ENCODE measurements around the gene RHOJ. TPM values are rescaled to one million over a fixed set of nuclear protein-coding genes. Genes with fewer than 3 reads are reported as not detected.

RHOJ gene
- total RNA-seq, 2 experiments from 2014 or later, result not detected

DNA sequence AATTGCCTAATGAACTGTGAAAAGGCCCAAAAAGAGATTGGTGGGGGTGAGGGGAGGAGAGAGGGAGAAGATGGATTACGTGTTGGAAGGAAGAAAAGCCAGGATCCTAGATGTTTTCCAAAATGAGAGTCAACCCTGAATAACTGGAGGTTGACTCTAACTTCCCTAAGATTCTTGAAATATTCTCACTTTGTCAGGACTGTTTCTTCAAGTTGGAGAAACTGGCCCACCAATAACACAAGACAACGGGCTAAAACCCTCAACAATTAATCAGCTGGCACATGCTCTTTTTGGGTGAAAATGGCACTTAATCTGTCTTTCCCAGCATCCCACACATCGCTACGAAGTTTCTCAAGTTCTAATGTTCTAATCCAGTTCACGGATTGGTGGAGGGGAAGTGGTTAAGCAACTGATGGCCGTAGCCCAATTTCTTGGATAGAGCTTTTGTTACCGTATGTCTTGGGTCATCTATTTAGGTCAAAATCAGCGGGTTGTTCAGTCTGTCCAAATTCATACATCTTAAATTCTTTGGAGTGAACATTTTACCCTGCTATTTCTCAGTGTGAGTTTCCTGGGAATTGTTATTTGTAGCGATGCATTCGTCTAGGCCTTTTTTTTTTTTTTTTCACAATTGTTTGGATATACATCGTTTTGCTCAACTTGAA lies 65.5 kb downstream of the RHOJ start:
- intact Hi-C loops (cut with micrococcal nuclease), result loop anchor here (10.0 kb wide), 2 partner anchors 95 to 1105 kb away; no protein-coding TSS in a partner anchor
- TF ChIP-seq, protein P1, sequence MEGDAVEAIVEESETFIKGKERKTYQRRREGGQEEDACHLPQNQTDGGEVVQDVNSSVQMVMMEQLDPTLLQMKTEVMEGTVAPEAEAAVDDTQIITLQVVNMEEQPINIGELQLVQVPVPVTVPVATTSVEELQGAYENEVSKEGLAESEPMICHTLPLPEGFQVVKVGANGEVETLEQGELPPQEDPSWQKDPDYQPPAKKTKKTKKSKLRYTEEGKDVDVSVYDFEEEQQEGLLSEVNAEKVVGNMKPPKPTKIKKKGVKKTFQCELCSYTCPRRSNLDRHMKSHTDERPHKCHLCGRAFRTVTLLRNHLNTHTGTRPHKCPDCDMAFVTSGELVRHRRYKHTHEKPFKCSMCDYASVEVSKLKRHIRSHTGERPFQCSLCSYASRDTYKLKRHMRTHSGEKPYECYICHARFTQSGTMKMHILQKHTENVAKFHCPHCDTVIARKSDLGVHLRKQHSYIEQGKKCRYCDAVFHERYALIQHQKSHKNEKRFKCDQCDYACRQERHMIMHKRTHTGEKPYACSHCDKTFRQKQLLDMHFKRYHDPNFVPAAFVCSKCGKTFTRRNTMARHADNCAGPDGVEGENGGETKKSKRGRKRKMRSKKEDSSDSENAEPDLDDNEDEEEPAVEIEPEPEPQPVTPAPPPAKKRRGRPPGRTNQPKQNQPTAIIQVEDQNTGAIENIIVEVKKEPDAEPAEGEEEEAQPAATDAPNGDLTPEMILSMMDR (IDR thresholded peaks at IDR 0.05), result no peak

DNA sequence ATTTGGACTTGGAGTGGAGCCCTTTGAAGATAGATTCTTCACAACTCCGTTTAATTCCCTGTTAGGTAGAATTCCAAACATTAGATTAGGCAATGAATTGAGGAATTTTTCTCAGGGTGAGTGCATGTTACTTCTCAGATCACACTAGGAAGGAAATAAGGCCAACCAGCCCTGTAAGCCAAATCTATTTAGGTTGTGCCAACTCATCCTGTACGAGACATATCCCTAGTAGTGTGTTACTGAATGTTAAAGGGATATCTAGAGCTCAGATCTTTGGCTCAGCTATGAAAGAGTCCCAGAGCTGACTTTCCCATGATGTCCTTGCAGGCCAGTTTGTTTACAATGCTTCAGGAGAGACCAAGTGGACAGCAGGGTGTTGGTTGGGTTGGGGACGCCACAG lies 68.9 kb downstream of the RHOJ start:
- Mint-ChIP-seq H3K27ac (no peak overlapping the region), H3K9me3 (no peaks in the 10 kb centered on the region), H3K4me1 (ENCODE audit: low read depth) (no peaks in the 10 kb centered on the region), H3K27me3 (peaks cover 2% of the 10 kb centered on the region), H3K36me3 (ENCODE audit: low read depth) (no peaks in the 10 kb centered on the region), H3K4me3 (no peak overlapping the region)
- ChIA-PET CTCF (no interaction called here), POLR2A (no interaction called here)
- ATAC-seq (no peak), DNase-seq (no peak)
- intact Hi-C loops (cut with micrococcal nuclease), result loop anchor here (10.0 kb wide), 2 partner anchors 98 to 1108 kb away; no protein-coding TSS in a partner anchor
- TF ChIP-seq, protein P1 (IDR thresholded peaks at IDR 0.05), result no peak

More for the DNA sequence above, 65.5 kb downstream of the RHOJ start:
- ChIA-PET CTCF (no interaction called here), POLR2A (no interaction called here)
- peaks cover 6% of the 10 kb centered on the region for H3K27me3 Mint-ChIP-seq
- no peaks in the 10 kb centered on the region for H3K4me1 Mint-ChIP-seq (ENCODE audit: low read depth)
- ATAC-seq, result no peak
- no peaks in the 10 kb centered on the region for H3K36me3 Mint-ChIP-seq (ENCODE audit: low read depth)
- H3K27ac Mint-ChIP-seq, result no peak overlapping the region
- DNase-seq, result no peak
- H3K9me3 Mint-ChIP-seq, result no peaks in the 10 kb centered on the region
- H3K4me3 Mint-ChIP-seq, result no peak overlapping the region

DNA sequence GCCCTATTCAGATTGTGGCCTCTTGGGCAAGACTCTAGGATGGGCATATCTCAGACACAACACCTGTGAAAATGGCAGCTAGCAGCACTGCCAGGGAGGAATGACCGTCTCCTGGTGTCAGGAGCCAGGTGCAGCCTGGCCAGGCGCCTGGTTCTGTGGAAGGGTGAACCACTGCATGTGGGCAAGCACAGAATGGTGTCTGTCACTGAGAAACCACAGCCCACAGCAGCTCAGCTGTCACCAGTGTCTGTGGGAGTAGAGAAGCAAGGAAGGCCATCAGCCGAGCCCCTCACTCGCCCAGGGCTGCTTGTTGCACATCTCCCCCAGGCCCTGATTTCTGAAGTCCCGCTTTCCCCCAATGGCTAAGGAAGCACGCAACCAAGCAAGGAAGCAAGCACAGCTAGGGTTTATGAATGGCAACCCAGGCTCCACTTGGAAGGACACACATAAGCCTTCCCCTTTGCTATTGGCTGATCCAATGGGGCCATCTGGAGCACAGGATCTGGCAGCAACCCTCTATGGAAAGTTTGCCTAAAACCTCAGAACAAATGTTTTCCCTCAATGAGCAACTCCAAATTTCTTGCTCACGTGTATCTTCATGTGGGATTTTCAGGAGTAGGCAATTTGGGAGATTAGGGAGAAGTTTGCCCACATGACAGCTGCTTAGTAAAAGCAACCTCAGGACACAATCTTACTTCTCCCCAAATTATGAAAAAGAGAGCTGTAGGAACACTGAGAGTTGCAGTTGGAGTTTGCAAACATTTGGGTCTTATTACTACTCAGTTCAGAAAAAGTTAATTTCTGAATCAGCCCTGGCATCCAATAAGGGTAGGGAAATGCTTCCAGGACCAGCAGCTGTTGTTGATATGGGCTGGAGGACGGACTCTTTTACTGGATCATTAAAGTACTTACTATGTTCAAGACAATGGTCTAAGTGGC lies 69.7 kb downstream of the RHOJ start:
- intact Hi-C loops (cut with micrococcal nuclease), result loop anchor here (10.0 kb wide), 2 partner anchors 99 to 1109 kb away; no protein-coding TSS in a partner anchor
- ChIA-PET CTCF (no interaction called here), POLR2A (no interaction called here)
- TF ChIP-seq, protein P1 (IDR thresholded peaks at IDR 0.05), result no peak
- no peaks in the 10 kb centered on the region for H3K9me3 Mint-ChIP-seq
- DNase-seq (no peak), ATAC-seq (no peak)
- H3K4me3 Mint-ChIP-seq, result no peak overlapping the region
- H3K4me1 Mint-ChIP-seq (ENCODE audit: low read depth), result no peaks in the 10 kb centered on the region
- H3K36me3 Mint-ChIP-seq (ENCODE audit: low read depth), result no peaks in the 10 kb centered on the region
- H3K27me3 Mint-ChIP-seq, result peaks cover under 1% of the 10 kb centered on the region
- H3K27ac Mint-ChIP-seq, result no peak overlapping the region

DNA sequence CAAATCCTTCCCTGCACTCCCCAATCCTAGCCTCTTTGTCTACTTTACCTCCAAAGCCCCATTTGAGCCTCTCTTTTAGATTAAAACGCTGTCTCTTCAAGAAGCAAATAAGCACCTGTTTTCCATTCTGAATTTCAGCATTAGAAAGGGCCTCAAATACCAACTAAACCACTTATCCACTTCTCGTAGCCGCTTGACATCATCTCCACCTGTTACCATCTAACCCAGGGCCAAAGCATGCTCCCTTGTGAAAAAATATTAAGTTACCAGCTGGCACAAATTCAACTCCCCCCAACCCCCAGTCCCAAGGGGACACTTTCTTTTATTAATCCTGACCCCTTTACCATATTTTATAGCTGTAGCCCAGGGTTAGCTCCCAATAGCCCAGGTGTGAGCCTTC lies 71.4 kb downstream of the RHOJ start:
- ATAC-seq, result no peak
- no peaks in the 10 kb centered on the region for H3K27me3 Mint-ChIP-seq

More for the DNA sequence above, 71.4 kb downstream of the RHOJ start:
- Mint-ChIP-seq H3K4me3 (no peak overlapping the region), H3K9me3 (no peaks in the 10 kb centered on the region), H3K36me3 (ENCODE audit: low read depth) (no peaks in the 10 kb centered on the region), H3K27ac (no peak overlapping the region), H3K4me1 (ENCODE audit: low read depth) (no peaks in the 10 kb centered on the region)
- intact Hi-C loops (cut with micrococcal nuclease), result loop anchor here (10.0 kb wide), 2 partner anchors 101 to 1111 kb away; no protein-coding TSS in a partner anchor
- ChIA-PET CTCF (interaction anchor here (1.3 kb wide), 1 partner anchor 1096 kb away, joined by 11 read pairs; no protein-coding TSS in a partner anchor), POLR2A (no interaction called here)
- no peak for DNase-seq
- TF ChIP-seq, protein P1 (IDR thresholded peaks at IDR 0.05), result no peak

All from activated CD8-positive, alpha-beta T cell treated with anti-CD3 and anti-CD28 coated beads for 36 hours (primary cell).